ENCODE data around the gene NSMCE3. TPM values are rescaled to one million over a fixed set of nuclear protein-coding genes. Genes with fewer than 3 reads are reported as not detected.

NSMCE3 gene
- polyA plus RNA-seq, 1 experiment: 9.7 TPM

DNA sequence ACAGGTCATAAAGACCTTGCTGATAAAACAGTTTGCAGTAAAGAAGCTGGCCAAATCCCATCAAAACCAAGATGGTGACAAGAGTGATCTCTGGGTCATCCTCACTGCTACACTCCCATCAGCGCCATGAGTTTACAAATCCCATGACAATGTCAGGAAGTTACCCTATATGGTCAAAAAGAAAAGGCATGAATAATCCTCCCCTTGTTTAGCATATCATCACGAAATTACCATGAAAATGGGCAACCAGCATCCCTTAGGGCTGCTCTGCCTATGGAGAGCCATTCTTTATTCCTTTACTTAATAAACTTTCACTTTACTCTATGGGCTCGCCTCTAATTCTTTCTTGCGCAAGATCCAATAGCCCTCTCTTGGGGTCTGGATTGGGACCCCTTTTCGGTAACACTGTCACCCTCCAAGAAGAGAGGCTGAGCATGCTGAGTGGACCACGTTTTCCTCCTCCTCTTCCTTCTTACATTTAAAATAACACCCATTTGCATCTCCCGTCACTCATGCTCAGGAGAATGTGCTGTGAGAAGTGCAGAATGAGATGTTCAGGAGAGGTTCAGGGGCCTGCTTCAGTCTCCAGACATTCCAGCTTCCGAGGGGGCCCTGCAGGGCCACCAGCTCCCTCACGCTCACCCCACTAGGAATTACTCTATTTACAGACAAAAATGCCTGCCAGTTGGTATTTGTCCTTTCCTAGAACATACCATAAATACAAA is 47.3 kb downstream of the NSMCE3 start:
- Histone ChIP-seq H3K36me3 (ENCODE audit: control insufficient read depth, insufficient read depth, low read length) (no peaks in the 10 kb centered on the region), H3K27me3 (ENCODE audit: control insufficient read depth, insufficient read depth, low read length) (no peaks in the 10 kb centered on the region), H3K4me3 (ENCODE audit: low read depth, low read length) (no peak overlapping the region)
- TF ChIP-seq, protein P1, sequence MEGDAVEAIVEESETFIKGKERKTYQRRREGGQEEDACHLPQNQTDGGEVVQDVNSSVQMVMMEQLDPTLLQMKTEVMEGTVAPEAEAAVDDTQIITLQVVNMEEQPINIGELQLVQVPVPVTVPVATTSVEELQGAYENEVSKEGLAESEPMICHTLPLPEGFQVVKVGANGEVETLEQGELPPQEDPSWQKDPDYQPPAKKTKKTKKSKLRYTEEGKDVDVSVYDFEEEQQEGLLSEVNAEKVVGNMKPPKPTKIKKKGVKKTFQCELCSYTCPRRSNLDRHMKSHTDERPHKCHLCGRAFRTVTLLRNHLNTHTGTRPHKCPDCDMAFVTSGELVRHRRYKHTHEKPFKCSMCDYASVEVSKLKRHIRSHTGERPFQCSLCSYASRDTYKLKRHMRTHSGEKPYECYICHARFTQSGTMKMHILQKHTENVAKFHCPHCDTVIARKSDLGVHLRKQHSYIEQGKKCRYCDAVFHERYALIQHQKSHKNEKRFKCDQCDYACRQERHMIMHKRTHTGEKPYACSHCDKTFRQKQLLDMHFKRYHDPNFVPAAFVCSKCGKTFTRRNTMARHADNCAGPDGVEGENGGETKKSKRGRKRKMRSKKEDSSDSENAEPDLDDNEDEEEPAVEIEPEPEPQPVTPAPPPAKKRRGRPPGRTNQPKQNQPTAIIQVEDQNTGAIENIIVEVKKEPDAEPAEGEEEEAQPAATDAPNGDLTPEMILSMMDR (IDR thresholded peaks at IDR 0.05; ENCODE audit: insufficient read depth, low read depth, low read length): no peak
- ChIA-PET POLR2A (no interaction called here), CTCF (no interaction called here)
- DNase-seq (ENCODE audit: low read depth): no peak

DNA sequence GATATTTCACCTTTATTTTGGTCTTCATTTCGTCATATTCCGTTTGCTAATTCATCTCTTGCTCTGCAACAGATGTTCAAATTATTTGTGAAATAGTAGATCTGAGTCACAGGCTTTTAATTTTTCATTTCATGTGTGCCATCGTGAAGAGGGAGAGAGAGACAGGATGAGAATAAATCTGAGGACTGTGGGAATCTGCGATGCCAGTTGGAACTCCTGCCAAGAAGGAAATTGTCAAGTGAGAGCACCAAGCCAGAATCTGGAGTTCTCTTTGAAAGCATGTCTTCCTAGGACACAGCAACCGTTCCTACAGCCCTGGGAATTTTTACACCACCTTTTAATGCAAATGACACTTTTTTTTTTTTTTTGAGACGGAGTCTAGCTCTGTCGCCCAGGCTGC is 48.8 kb downstream of the NSMCE3 start:
- H3K36me3 ChIP-seq (ENCODE audit: control insufficient read depth, insufficient read depth, low read length): no peaks in the 10 kb centered on the region
- CTCF ChIA-PET: no interaction called here
- DNase-seq (ENCODE audit: low read depth): no peak

DNA sequence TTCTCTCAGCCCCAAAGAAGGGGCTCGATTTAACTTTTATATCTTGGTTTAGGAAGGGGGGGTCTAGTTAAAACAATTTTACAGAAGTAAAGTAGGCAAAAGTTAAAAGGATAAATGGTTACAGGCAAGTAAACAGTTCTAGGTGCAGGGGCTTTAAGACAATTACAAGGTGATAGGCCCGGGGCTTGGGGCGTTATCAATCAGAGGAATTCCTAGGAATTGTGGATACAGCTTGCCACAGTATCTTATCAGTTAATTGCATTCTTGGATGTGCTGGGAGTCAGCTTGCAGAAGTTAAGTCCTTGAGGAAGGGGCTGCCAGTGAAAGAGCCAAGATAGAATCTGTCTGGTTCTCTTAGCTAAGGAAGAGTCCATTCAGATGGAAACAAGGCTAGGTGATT is 52.7 kb downstream of the NSMCE3 start:
- no peaks in the 10 kb centered on the region for H3K36me3 ChIP-seq (ENCODE audit: control insufficient read depth, insufficient read depth, low read length)
- TF ChIP-seq, protein P1 (IDR thresholded peaks at IDR 0.05; ENCODE audit: insufficient read depth, low read depth, low read length): no peak
- POLR2A ChIA-PET: no interaction called here
- no peak for DNase-seq (ENCODE audit: low read depth)
- CTCF ChIA-PET: no interaction called here
- H3K4me3 ChIP-seq (ENCODE audit: low read depth, low read length): no peak overlapping the region
- no peaks in the 10 kb centered on the region for H3K27me3 ChIP-seq (ENCODE audit: control insufficient read depth, insufficient read depth, low read length)

More for the DNA sequence above, 48.8 kb downstream of the NSMCE3 start:
- Histone ChIP-seq H3K4me3 (ENCODE audit: low read depth, low read length) (no peak overlapping the region), H3K27me3 (ENCODE audit: control insufficient read depth, insufficient read depth, low read length) (no peaks in the 10 kb centered on the region)
- TF ChIP-seq, protein P1 (IDR thresholded peaks at IDR 0.05; ENCODE audit: insufficient read depth, low read depth, low read length): no peak
- POLR2A ChIA-PET: no interaction called here

Small RNA genes within 50 kb of the gene (small RNA-seq; reads per million reads assigned to genes)
- gene RF00201 (ENCODE audit: insufficient read length, low read depth, low replicate concordance): not detected

Measured in BJ (cell line).